Breast epithelium (tissue), 4 donors: Measurements from ENCODE around the gene NRG3. TPM values are rescaled to one million over a fixed set of nuclear protein-coding genes. Genes with fewer than 3 reads are reported as not detected.

Experiments
- DNase-seq, 2 donors: peaks; one replicate each; pipeline ENCODE4 v3.0.0-alpha.2; 2019; ENCODE audit warnings: low spot score in 2 of 2
- H3K27ac ChIP-seq, 2 donors: fragments of 200-600 bp; sonication (generic) in 1 of 2; one replicate each; pipeline ENCODE4 v1.5.1; 2016 to 2019; ENCODE audit warnings: mild to moderate bottlenecking in 1 of 2
- H3K27me3 ChIP-seq, 2 donors: fragments of 200-600 bp; sonication (generic) in 1 of 2; one replicate each; pipeline versions ENCODE4 v1.5.1 to v1.6.0; 2017 to 2019; ENCODE audit warnings: control low read depth in 1 of 2, mild to moderate bottlenecking in 1 of 2
- H3K36me3 ChIP-seq: fragments of 200-600 bp; one replicate; pipeline ENCODE4 v1.5.1; 2019
- H3K4me1 ChIP-seq, 2 donors: fragments of 200-600 bp; sonication (generic); one replicate each; pipeline ENCODE4 v1.5.1; 2016 to 2019; ENCODE audit warnings: control low read depth in 1 of 2
- H3K4me3 ChIP-seq, 3 donors: fragments of 200-600 bp; sonication (generic); 1 replicate in 2 of 3; 2 replicates in 1 of 3; pipeline ENCODE4 v1.5.1; 2016 to 2019; ENCODE audit warnings: mild to moderate bottlenecking in 3 of 3, moderate library complexity in 2 of 3
- H3K9me3 ChIP-seq, 2 donors: fragments of 200-600 bp; sonication (generic) in 1 of 2; one replicate each; pipeline ENCODE4 v1.5.1; 2016 to 2019; ENCODE audit warnings: control low read depth in 1 of 2
- POLR2A ChIP-seq: fragments of 450-650 bp; IDR thresholded peaks from one replicate; pipeline ENCODE4 v1.6.1; 2016; ENCODE audit warnings: antibody characterized with exemption, mild to moderate bottlenecking, moderate library complexity
- POLR2AphosphoS5 ChIP-seq, 3 donors: sonication (generic); formaldehyde crosslinking; IDR thresholded peaks; one replicate each; pipeline ENCODE4 v1.6.1; 2017; ENCODE audit warnings: antibody characterized with exemption in 3 of 3
- intact Hi-C: fragments of 100-400 bp; cut with DNase I; formaldehyde crosslinking; loops from one replicate; pipeline ENCODE4 v1.15.1; 2023; ENCODE audit warnings: low total_unique reads
- total RNA-seq, 3 donors: library from RNA; depleted of rRNA; stranded (reverse); fragments of >200 nt; gene quantifications; one replicate each; pipeline ENCODE4 v1.1.0, GENCODE V29; 2016
- TF ChIP-seq, protein P1 (sequence below), 3 donors: fragments of 450-650 bp; IDR thresholded peaks; one replicate each; pipeline ENCODE4 v1.5.1; 2016 to 2017; ENCODE audit warnings: antibody characterized with exemption in 3 of 3, mild to moderate bottlenecking in 3 of 3, moderate library complexity in 3 of 3

NRG3 gene
- total RNA-seq, 3 donors from 2014 or later = 0.16 to 0.88 (median 0.33) TPM

DNA sequence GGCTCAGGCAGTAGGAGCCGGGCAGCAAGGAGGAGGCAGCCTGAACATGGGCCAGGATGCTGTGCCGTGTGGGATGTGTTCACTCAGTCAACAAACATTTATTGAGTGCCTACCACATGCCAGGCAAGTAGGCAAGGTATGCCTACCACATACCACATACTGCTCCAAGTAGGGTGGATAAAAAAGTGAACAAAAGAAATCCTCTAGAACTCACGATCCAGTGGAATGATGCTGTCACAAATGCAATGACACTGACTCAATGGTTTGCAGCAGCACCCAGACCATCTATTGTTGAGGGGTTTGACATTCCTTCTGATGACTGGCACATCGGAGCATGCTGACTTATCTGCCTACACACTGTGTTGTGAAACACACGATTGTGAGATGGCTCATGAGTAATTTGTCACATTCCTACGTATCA, 413.5 kb downstream of the NRG3 start:
- Histone ChIP-seq H3K4me1 (no peaks in the 10 kb centered on the region), H3K36me3 (no peaks in the 10 kb centered on the region), H3K27ac (no peak overlapping the region), H3K9me3 (no peaks in the 10 kb centered on the region), H3K4me3 (no peak overlapping the region), H3K27me3 (no peaks in the 10 kb centered on the region)
- TF ChIP-seq POLR2AphosphoS5 (IDR thresholded peaks at IDR 0.05) (no peak), POLR2A (no peak)
- TF ChIP-seq, protein P1, sequence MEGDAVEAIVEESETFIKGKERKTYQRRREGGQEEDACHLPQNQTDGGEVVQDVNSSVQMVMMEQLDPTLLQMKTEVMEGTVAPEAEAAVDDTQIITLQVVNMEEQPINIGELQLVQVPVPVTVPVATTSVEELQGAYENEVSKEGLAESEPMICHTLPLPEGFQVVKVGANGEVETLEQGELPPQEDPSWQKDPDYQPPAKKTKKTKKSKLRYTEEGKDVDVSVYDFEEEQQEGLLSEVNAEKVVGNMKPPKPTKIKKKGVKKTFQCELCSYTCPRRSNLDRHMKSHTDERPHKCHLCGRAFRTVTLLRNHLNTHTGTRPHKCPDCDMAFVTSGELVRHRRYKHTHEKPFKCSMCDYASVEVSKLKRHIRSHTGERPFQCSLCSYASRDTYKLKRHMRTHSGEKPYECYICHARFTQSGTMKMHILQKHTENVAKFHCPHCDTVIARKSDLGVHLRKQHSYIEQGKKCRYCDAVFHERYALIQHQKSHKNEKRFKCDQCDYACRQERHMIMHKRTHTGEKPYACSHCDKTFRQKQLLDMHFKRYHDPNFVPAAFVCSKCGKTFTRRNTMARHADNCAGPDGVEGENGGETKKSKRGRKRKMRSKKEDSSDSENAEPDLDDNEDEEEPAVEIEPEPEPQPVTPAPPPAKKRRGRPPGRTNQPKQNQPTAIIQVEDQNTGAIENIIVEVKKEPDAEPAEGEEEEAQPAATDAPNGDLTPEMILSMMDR (IDR thresholded peaks at IDR 0.05) = no peak
- intact Hi-C loops = no loop called here
- no peak for DNase-seq

DNA sequence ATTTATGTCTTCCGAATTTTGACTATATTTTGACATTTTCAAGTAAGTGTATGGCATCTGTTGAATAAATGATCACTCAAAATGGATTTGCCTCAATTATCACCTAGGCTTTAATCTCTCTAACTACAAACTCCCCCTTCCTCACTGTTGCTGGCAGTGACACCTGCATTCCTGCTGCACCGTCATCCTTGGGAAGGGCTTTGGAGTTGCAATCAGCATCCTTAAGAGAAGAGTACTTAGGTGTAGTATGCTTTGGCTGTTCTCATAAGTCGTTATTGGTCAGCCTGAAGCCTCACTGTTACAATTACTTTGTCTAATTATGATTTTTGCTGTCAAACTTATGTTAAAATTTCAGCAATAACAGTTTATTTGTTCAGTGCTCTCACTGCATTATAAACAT, 415.0 kb downstream of the NRG3 start:
- no peak for TF ChIP-seq POLR2AphosphoS5 (IDR thresholded peaks at IDR 0.05)
- TF ChIP-seq POLR2A = no peak
- TF ChIP-seq, protein P1 (IDR thresholded peaks at IDR 0.05) = no peak

DNA sequence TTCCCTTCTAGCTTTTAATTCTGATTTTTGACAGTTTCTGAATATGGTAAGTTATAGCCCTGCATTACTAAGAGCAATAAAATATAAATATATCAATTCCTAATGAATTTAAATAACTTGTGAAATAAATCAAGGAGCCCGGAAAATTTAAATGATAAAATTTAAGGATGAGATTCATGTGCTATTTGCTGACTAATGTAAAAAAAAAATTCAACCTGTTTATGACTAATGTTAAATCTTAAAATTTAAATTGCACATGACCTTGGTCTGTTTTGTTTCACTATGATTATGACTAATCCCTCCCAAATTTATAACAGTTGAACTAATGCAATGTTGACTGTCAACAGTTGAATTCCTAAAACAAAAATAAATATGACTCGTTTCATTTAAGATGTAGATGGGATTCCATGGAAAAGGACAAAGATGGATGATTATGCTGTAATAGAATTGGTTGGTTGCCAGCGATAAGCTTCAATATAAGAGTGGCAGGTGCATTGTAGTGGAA, 419.9 kb downstream of the NRG3 start:
- intact Hi-C loops = no loop called here
- no peaks in the 10 kb centered on the region for H3K9me3 ChIP-seq
- TF ChIP-seq POLR2A (no peak), POLR2AphosphoS5 (IDR thresholded peaks at IDR 0.05) (no peak)
- TF ChIP-seq, protein P1 (IDR thresholded peaks at IDR 0.05) = no peak
- DNase-seq = no peak
- H3K27ac ChIP-seq = no peak overlapping the region
- no peaks in the 10 kb centered on the region for H3K27me3 ChIP-seq
- H3K4me3 ChIP-seq = no peak overlapping the region
- no peaks in the 10 kb centered on the region for H3K4me1 ChIP-seq
- no peaks in the 10 kb centered on the region for H3K36me3 ChIP-seq

More for the DNA sequence above, 415.0 kb downstream of the NRG3 start:
- Histone ChIP-seq H3K9me3 (no peaks in the 10 kb centered on the region), H3K4me3 (no peak overlapping the region), H3K4me1 (no peaks in the 10 kb centered on the region), H3K27ac (no peak overlapping the region), H3K36me3 (no peaks in the 10 kb centered on the region), H3K27me3 (no peaks in the 10 kb centered on the region)
- intact Hi-C loops = no loop called here
- no peak for DNase-seq

DNA sequence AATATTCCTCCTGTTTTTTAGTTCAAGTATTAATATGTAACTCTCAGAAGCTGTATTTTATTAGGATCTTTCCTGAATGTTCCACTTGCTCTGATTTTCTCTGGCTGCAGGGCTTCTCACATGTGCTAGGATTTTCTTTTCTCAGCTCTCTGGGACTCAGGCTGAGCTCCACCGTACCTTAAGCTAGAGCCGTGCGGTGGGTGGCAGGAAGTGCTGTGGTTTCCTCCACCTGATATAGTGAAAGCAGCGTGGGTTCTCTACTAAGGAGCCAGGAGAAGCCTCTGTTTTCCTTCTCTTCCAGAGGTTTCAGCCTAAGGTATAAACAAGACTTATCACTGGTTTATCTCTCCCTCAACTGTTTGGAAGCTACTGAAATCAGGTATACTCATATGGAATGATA, 433.6 kb downstream of the NRG3 start:
- Histone ChIP-seq H3K27me3 (no peaks in the 10 kb centered on the region), H3K36me3 (no peaks in the 10 kb centered on the region), H3K4me1 (no peaks in the 10 kb centered on the region), H3K9me3 (no peaks in the 10 kb centered on the region), H3K27ac (no peak overlapping the region), H3K4me3 (no peak overlapping the region)
- TF ChIP-seq, protein P1 (IDR thresholded peaks at IDR 0.05) = no peak
- no peak for TF ChIP-seq POLR2A
- no peak for TF ChIP-seq POLR2AphosphoS5 (IDR thresholded peaks at IDR 0.05)
- intact Hi-C loops = no loop called here
- no peak for DNase-seq

DNA sequence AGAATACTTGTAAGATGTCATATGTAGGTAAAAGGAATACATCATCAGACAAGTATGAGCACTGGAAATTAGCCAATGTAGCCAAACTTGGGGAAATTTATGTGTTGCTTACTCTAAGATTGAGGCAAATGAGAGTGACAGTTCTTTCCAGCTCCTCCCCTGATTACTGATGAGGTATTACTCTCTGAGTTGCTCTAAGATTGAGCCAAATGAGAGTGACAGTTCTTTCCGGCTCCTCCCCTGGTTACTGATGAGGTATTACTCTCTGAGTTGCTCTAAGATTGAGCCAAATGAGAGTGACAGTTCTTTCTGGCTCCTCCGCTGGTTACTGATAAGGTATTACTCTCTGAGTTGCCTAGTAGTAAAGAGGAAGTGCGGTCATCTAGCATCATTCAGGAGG, 435.8 kb downstream of the NRG3 start:
- no peaks in the 10 kb centered on the region for H3K9me3 ChIP-seq
- no peaks in the 10 kb centered on the region for H3K27me3 ChIP-seq
- H3K36me3 ChIP-seq = no peaks in the 10 kb centered on the region
- DNase-seq = no peak
- H3K4me3 ChIP-seq = no peak overlapping the region
- intact Hi-C loops = no loop called here
- H3K27ac ChIP-seq = no peak overlapping the region
- TF ChIP-seq, protein P1 (IDR thresholded peaks at IDR 0.05) = no peak
- TF ChIP-seq POLR2AphosphoS5 (IDR thresholded peaks at IDR 0.05) (no peak), POLR2A (no peak)
- H3K4me1 ChIP-seq = no peaks in the 10 kb centered on the region
